Stimulated activated CD4-positive, alpha-beta T cell treated with anti-CD3 and anti-CD28 coated beads, TNF-alpha, amount 100 ng/mL, for 4 hours (primary cell): Measurements from ENCODE around the gene POLL.

ENCODE experiments used
- DNase-seq, 3 experiments: peaks; one replicate each; pipeline ENCODE4 v3.0.0-alpha.2; 2020; ENCODE audit warnings: low read depth in 3 of 3

POLL gene

DNA sequence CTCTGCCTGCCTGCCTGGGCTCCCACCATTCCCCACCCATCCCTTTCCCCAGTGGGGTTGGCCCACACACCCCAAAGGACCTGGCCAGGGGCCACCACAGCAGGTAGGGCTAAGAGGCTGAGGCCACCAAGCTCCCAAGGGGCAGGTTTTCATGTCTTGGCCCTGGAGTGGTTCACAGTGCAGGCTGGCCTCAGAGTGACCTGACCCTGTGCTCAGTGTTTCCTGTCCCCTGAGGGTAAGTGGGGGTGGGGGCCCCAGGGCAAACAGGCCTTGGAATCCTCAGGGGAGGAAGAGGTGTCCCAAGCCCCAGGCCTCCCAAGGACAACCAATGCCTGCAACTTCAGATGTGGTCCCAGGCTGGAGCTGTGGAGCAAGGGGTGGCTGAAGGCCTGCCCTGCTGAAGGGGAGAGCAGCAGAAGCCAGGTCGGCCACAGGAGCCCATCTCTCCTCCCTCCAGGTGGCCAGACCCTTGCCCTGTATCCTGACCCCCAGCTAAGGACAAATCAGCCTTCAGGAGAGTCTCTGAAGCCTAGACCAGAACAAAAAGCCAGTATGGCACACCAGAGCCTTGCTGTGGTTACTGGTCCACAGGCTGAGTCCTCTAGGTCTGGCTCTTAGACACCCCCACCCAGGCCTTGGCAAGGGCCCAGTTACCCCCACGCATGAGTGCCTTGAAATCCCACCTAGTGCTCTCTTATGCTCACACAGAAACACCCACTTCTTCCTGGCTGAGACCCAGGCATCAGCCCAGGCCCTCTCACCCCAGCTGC lies 27.6 kb downstream of the POLL start:
- no peak for DNase-seq

DNA sequence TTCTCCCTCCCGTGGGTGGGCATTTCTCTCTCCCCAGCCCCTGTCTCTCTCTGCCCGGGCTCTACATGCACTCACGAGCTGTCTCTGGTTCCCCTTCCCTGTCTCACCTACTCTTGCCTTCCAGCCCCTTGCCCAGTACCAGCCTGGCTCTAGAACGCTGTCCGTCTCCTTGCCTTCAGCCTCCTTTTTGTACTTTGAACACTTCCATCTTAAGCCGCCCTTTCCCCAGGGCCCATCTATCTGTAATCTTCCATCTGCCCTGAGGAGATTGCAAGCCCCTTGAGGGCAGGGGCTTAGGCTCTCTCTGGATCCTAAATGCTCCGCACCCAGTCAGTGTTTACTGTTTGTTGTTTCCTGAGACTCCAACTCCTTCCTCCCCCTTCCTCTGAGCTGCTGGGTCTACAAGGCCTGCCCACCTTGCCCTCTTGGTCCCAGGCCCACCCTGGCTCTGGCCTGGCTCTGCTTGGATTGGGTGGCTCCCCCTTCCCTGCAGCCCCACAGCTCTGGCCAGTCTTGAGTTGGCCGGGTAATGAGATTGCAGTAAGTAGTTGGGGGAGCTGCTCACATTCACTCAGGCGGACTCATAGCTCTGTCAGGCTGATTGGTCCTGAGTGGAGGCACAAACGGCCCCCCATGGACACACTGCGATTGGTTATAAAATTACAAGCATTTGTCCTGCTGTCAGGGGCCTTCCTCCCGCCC lies 28.3 kb downstream of the POLL start:
- no peak for DNase-seq

GRCh38 chr10:101558671-101559595 lies 29.1 kb downstream of the POLL start:
- DNase-seq, result no peak

DNA sequence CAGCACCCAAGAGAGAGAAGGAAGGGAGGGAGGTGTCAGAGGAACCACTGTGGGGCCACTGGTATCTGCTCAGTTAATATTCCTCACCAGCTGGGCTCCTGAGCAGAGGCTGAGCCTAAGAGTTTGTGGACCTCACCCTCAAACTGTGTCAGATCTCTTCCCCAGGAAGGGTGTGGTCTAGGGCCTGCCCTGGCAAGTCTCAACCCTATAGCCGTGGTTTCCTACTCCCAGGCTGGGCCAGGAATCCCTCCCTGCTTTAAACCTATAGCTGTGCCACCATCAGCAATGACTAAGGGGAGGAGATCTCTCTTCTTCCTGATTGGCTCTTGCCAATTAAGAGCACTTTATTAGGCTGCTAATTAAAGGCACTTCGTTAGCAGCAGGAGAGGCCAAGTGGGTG lies 29.9 kb downstream of the POLL start:
- DNase-seq, result no peak

DNA sequence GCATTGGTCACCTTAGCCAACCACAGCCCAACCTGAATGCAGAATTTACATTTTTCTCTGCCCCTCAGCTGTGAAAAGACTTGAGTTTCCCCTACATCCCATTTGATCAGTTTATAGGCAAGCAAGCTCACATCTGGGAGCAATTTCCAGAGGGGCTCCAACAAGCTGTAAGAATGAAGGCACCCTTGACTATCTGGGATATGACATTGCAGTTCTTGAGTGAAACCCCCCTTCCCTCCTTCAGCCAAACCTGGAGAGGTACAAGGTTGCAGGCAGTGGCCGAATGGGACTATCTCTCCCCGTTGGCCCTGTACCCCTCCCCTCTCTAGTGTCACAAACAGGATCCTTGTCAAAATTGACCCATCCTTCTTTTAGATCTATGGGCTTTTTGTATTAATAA lies 30.5 kb downstream of the POLL start:
- no peak for DNase-seq

DNA sequence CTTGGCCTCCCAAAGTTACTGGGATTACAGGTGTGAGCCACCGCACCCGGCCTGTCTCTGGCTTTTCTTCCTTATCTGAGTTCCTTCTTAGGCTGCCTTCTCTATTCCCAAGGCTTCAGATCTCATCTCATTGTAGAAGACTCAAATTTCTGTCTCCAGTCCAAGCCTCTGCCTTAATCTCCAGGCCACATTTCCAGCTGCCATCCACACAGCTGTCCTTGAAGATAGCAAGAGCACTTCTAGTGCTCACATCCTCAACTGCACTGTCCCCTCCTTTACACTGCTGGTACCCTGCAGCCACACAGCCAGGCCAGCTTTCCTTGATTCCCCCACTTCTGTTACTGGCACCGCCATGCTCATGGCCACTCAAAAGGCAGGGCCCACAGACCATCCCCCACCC lies 35.6 kb downstream of the POLL start:
- DNase-seq, result no peak

- DNase-seq, result no peak
These were observed 37.1 kb downstream of the POLL start for GRCh38 chr10:101550965-101551364.

DNA sequence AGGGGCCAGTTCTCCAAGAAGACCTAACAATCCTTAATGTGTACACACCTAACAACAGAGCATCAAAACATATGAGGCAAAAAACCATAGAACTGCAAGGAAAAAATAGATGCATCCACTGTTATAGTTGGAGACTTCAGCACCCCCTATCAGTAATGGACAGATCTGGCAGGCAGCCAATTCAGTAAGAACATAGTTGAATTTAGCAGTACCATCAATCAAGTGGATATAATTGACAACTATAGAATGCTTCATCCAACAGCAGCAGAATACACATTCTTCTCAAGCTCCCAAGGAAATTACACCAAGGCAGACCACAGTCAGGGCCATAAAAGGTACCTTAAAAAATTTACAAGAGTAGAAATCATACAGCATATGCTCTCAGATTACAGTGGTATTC lies 42.2 kb downstream of the POLL start:
- no peak for DNase-seq

- no peak for DNase-seq
These were observed 49.6 kb downstream of the POLL start for GRCh38 chr10:101538446-101538845.

- DNase-seq, result no peak
These were observed 51.3 kb downstream of the POLL start for GRCh38 chr10:101536800-101537199.

GRCh38 chr10:101535949-101536348 lies 52.1 kb downstream of the POLL start:
- DNase-seq, result no peak

DNA sequence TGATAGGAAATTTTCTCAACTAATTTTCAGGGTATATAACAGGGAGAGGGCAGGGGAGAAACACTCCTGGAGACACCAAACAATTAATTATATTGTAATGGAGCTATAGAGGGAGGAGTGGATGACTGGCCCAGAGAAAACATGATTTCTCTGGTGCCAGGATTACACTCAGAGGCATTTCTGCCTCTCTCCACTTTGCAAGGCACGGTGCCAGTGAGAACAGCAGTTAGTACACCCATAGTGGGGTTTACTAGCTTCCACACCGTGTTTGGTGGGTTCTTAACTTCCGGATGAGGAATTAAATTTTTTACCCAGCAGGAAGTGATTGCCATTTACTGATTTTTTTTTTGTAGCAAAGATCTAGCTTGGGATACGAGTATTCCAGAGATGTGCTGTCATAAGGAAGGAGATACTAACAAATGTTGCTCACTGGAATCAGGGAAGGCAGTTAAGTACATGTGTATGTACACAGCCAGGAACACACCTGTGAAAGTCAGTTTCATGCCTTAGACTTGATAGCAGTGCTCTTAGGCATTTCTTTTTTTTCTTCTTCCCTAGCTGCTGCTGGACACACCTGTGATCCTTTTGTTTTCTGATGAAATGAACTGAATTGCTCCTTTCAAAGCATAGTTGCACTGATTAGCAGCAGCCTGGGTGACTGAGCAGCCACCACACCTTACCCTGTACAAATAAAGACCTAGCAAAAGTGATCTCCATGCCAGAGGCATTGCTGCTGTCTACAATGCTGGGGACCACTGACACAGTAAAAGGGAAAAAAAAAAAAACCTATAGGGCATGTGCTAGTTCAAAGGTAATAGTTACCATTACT lies 58.1 kb downstream of the POLL start:
- no peak for DNase-seq

DNA sequence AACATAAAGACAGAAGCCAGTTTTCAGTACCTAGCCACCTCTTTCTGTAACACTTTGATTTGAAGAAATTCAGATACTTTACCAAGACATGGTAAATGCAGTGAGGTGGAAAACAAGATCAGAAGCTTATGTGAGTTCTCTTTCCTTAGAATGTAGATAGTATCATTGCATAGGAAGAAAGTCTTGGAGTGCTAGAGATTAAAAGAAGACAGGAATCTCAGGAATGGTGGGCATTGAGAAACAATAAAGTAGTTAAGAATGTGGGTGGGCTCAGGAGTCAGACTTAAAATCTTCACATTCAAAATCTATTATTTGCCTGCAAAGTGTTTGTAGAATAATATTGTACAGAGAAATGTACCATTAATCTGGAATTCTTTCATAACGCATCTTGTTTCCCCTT lies 58.9 kb downstream of the POLL start:
- DNase-seq, result no peak
